OCI-LY3 (cell line): Measurements from ENCODE around the gene ZNF776.

Experiments
- H2AFZ ChIP-seq: fragments of 200-600, 300-600 bp; shearing (Covaris generic); 2 replicates; pipeline ENCODE4 v1.6.0; 2014; ENCODE audit warnings: antibody characterized with exemption, low read depth, low read length
- H3K27ac ChIP-seq: fragments of 200-600, 300-600 bp; sonication (generic); 2 replicates; pipeline ENCODE4 v1.5.1; 2014; ENCODE audit warnings: mild to moderate bottlenecking, low read length, moderate library complexity, mixed read lengths
- H3K27me3 ChIP-seq: fragments of 200-600, 300-600 bp; sonication (generic); 2 replicates; pipeline ENCODE4 v1.6.1; 2014; ENCODE audit warnings: low read depth, low read length, mixed read lengths
- H3K36me3 ChIP-seq: fragments of 200-600, 300-600 bp; sonication (generic); replicated peaks from 2 replicates; pipeline ENCODE3; 2014; ENCODE audit warnings: low read depth, low read length, mixed read lengths
- H3K4me1 ChIP-seq: fragments of 300-600, 200-600 bp; sonication (generic); 2 replicates; pipeline ENCODE4 v1.6.1; 2014; ENCODE audit warnings: low read length, mixed read lengths
- H3K4me2 ChIP-seq: fragments of 200-600, 300-600 bp; sonication (generic); 2 replicates; pipeline ENCODE4 v1.6.1; 2014; ENCODE audit warnings: low read length, mixed read lengths
- H3K4me3 ChIP-seq: fragments of 300-600, 200-600 bp; sonication (generic); 2 replicates; pipeline ENCODE4 v1.5.1; 2014; ENCODE audit warnings: antibody characterized with exemption, mild to moderate bottlenecking, low read length, moderate library complexity
- H3K79me2 ChIP-seq: fragments of 300-600, 200-600 bp; shearing (Covaris generic); 2 replicates; pipeline ENCODE4 v1.6.1; 2014; ENCODE audit warnings: mild to moderate bottlenecking, low read length, mixed read lengths
- H3K9ac ChIP-seq: fragments of 300-600, 200-600 bp; shearing (Covaris generic); 2 replicates; pipeline ENCODE4 v1.6.0; 2014; ENCODE audit warnings: mild to moderate bottlenecking, low read length, moderate library complexity
- H3K9me3 ChIP-seq: fragments of 200-600, 300-600 bp; shearing (Covaris generic); 2 replicates; pipeline ENCODE4 v1.6.1; 2014; ENCODE audit warnings: low read length, mixed read lengths; ENCODE audit not compliant: insufficient read depth
- H4K20me1 ChIP-seq: fragments of 200-600, 300-600 bp; sonication (generic); 2 replicates; pipeline ENCODE4 v1.6.1; 2016; ENCODE audit warnings: low read length, mixed read lengths; ENCODE audit not compliant: insufficient read depth
- CTCF ChIP-seq: fragments of 200-600, 300-600 bp; sonication (generic); IDR thresholded peaks from 2 replicates; pipeline ENCODE4 v1.5.1; 2014; ENCODE audit warnings: antibody characterized with exemption, low read length, low read depth
- EZH2phosphoT487 ChIP-seq: fragments of 200-600 bp; shearing (Covaris generic); IDR thresholded peaks from 2 replicates; pipeline ENCODE4 v1.6.1; 2018; ENCODE audit warnings: antibody characterized with exemption, mixed run types, low read depth

ZNF776 gene

GRCh38 chr19:57802269-57802668, 55.7 kb downstream of the ZNF776 start:
- Histone ChIP-seq H3K27me3 (no peaks in the 10 kb centered on the region), H4K20me1 (peaks cover 6% of the 10 kb centered on the region), H3K79me2 (peaks cover 63% of the 10 kb centered on the region), H3K4me2 (peak overlapping the region; percentile 83), H3K27ac (peak overlapping the region; percentile 93), H3K4me1 (peaks cover 31% of the 10 kb centered on the region), H2AFZ (no peak overlapping the region), H3K9me3 (no peaks in the 10 kb centered on the region), H3K36me3 (peaks cover 17% of the 10 kb centered on the region), H3K4me3 (peak overlapping the region; percentile 67), H3K9ac (peak overlapping the region; percentile 59)
- TF ChIP-seq EZH2phosphoT487 = no peak
- TF ChIP-seq CTCF = peak; percentile 67

- Histone ChIP-seq H3K27me3 (no peaks in the 10 kb centered on the region), H4K20me1 (peaks cover 6% of the 10 kb centered on the region), H3K4me1 (peaks cover 31% of the 10 kb centered on the region), H3K4me3 (no peak overlapping the region), H3K9ac (no peak overlapping the region), H3K36me3 (peaks cover 25% of the 10 kb centered on the region), H3K79me2 (peaks cover 68% of the 10 kb centered on the region), H3K27ac (no peak overlapping the region), H3K9me3 (no peaks in the 10 kb centered on the region), H2AFZ (no peak overlapping the region), H3K4me2 (no peak overlapping the region)
- TF ChIP-seq EZH2phosphoT487 (no peak), CTCF (no peak)
Observed at GRCh38 chr19:57803265-57803593, 56.6 kb downstream of the ZNF776 start.

GRCh38 chr19:57803594-57804325, 57.1 kb downstream of the ZNF776 start:
- Histone ChIP-seq H4K20me1 (peaks cover 6% of the 10 kb centered on the region), H3K4me3 (no peak overlapping the region), H3K9ac (no peak overlapping the region), H2AFZ (no peak overlapping the region), H3K36me3 (peaks cover 28% of the 10 kb centered on the region), H3K4me1 (peaks cover 26% of the 10 kb centered on the region), H3K4me2 (no peak overlapping the region), H3K27ac (no peak overlapping the region), H3K9me3 (no peaks in the 10 kb centered on the region), H3K79me2 (peaks cover 72% of the 10 kb centered on the region), H3K27me3 (no peaks in the 10 kb centered on the region)
- TF ChIP-seq EZH2phosphoT487 (no peak), CTCF (no peak)

GRCh38 chr19:57807541-57807940, 60.9 kb downstream of the ZNF776 start:
- H3K27ac ChIP-seq = no peak overlapping the region

More at GRCh38 chr19:57807541-57807940, 60.9 kb downstream of the ZNF776 start:
- no peak overlapping the region for H2AFZ ChIP-seq
- no peaks in the 10 kb centered on the region for H3K9me3 ChIP-seq
- no peaks in the 10 kb centered on the region for H3K27me3 ChIP-seq
- peaks cover 63% of the 10 kb centered on the region for H3K79me2 ChIP-seq
- TF ChIP-seq EZH2phosphoT487 (no peak), CTCF (no peak)
- no peak overlapping the region for H3K4me2 ChIP-seq
- H3K9ac ChIP-seq = no peak overlapping the region
- H3K4me3 ChIP-seq = no peak overlapping the region
- H4K20me1 ChIP-seq = 0 out of 2 replicates have a peak, but pooled peaks cover 3% of the 10 kb centered on the region
- peaks cover 4% of the 10 kb centered on the region for H3K4me1 ChIP-seq
- H3K36me3 ChIP-seq = peaks cover 24% of the 10 kb centered on the region
